Measurements from ENCODE around the gene PHPT1. TPM values are rescaled to one million over a fixed set of nuclear protein-coding genes. Genes with fewer than 3 reads are reported as not detected.

The PHPT1 gene
- total and polyA plus RNA-seq, 2 experiments from 2014 or later, result 101 to 390 TPM

GRCh38 chr9:136846376-136847087 is 2.7 kb upstream of the PHPT1 start:
- H3K27ac ChIP-seq, result no peak overlapping the region
- 38% methylated on average over 79 of the region's 98 CpGs for WGBS (ENCODE audit: low lambda C conversion rate, missing lambda C conversion rate)
- H4K20me1 ChIP-seq (ENCODE audit: insufficient read depth, poor library complexity, severe bottlenecking), result peaks cover 12% of the 10 kb centered on the region
- H3K9me2 ChIP-seq (replicated peaks; ENCODE audit: insufficient read depth), result no peaks in the 10 kb centered on the region
- peak overlapping the region; percentile 86 for H3K4me2 ChIP-seq
- no peaks in the 10 kb centered on the region for H3K9me3 ChIP-seq (ENCODE audit: low read depth)
- H2AFZ ChIP-seq, result no peak overlapping the region
- H3K27me3 ChIP-seq, result no peaks in the 10 kb centered on the region
- peaks cover 27% of the 10 kb centered on the region for H3K4me1 ChIP-seq (ENCODE audit: insufficient read depth)
- H3K36me3 ChIP-seq (replicated peaks; ENCODE audit: insufficient read depth, low read depth), result no peaks in the 10 kb centered on the region
- TF ChIP-seq, protein P1, sequence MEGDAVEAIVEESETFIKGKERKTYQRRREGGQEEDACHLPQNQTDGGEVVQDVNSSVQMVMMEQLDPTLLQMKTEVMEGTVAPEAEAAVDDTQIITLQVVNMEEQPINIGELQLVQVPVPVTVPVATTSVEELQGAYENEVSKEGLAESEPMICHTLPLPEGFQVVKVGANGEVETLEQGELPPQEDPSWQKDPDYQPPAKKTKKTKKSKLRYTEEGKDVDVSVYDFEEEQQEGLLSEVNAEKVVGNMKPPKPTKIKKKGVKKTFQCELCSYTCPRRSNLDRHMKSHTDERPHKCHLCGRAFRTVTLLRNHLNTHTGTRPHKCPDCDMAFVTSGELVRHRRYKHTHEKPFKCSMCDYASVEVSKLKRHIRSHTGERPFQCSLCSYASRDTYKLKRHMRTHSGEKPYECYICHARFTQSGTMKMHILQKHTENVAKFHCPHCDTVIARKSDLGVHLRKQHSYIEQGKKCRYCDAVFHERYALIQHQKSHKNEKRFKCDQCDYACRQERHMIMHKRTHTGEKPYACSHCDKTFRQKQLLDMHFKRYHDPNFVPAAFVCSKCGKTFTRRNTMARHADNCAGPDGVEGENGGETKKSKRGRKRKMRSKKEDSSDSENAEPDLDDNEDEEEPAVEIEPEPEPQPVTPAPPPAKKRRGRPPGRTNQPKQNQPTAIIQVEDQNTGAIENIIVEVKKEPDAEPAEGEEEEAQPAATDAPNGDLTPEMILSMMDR (IDR thresholded peaks at IDR 0.05; ENCODE audit: poor library complexity), result no peak
- TF ChIP-seq EZH2 (IDR thresholded peaks at IDR 0.05; ENCODE audit: borderline replicate concordance) (no peak), EZH2phosphoT487 (IDR thresholded peaks at IDR 0.05; ENCODE audit: low read depth, severe bottlenecking, unreplicated experiment) (no peak)
- no peak overlapping the region for H3K4me3 ChIP-seq
- peaks cover 12% of the 10 kb centered on the region for H3K79me2 ChIP-seq
- DNase-seq (ENCODE audit: low spot score), result no peak

GRCh38 chr9:136847088-136847825 is 2.0 kb upstream of the PHPT1 start:
- peaks cover 20% of the 10 kb centered on the region for H3K4me1 ChIP-seq (ENCODE audit: insufficient read depth)
- peak; percentile 86 for DNase-seq (ENCODE audit: low spot score)
- TF ChIP-seq EZH2phosphoT487 (IDR thresholded peaks at IDR 0.05; ENCODE audit: low read depth, severe bottlenecking, unreplicated experiment) (no peak), EZH2 (IDR thresholded peaks at IDR 0.05; ENCODE audit: borderline replicate concordance) (no peak)
- TF ChIP-seq, protein P1 (IDR thresholded peaks at IDR 0.05; ENCODE audit: poor library complexity), result no peak

DNA sequence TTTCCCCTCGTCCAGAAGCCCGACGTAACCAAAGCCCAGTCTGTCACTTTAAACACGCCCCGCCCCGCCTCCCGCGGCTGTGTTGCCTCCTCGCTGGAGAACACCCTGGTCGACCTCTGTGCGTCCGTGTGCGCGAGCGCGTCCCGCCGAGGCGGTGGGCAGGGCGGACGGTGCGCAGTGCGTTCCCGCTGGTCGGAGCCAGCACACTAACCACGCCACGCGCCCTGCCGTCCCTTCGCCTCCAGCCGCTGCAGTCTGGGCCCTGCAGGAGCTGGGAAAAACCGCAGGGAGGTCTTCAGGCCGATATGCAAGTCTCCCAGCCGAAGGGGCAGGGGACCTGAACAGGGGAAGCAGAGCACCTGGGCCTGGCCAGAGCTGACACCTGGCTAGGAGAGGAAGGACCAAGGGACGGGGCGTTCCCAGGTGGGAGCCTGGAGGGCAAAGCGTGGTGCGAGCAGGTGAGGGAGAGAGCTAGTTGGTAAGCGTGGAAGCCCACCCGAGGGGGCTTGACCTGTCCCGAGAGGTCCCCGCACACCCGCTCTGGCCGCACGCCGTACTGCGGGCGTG is 1.3 kb upstream of the PHPT1 start:
- Histone ChIP-seq H3K36me3 (replicated peaks; ENCODE audit: insufficient read depth, low read depth) (no peaks in the 10 kb centered on the region), H3K27me3 (no peaks in the 10 kb centered on the region), H4K20me1 (ENCODE audit: insufficient read depth, poor library complexity, severe bottlenecking) (peaks cover 12% of the 10 kb centered on the region), H3K79me2 (peaks cover 12% of the 10 kb centered on the region), H3K9me2 (replicated peaks; ENCODE audit: insufficient read depth) (no peaks in the 10 kb centered on the region), H3K27ac (peak overlapping the region; percentile 92), H3K4me2 (peak overlapping the region; percentile 86), H3K9me3 (ENCODE audit: low read depth) (no peaks in the 10 kb centered on the region), H3K4me3 (peak overlapping the region; percentile 86), H2AFZ (peak overlapping the region; percentile 40), H3K4me1 (ENCODE audit: insufficient read depth) (peaks cover 14% of the 10 kb centered on the region)
- 3% methylated on average over 45 of the region's 48 CpGs for WGBS (ENCODE audit: low lambda C conversion rate, missing lambda C conversion rate)
- DNase-seq (ENCODE audit: low spot score), result peak; percentile 93
- TF ChIP-seq EZH2phosphoT487 (IDR thresholded peaks at IDR 0.05; ENCODE audit: low read depth, severe bottlenecking, unreplicated experiment), result no peak
- TF ChIP-seq, protein P1 (IDR thresholded peaks at IDR 0.05; ENCODE audit: poor library complexity), result no peak
- TF ChIP-seq EZH2 (IDR thresholded peaks at IDR 0.05; ENCODE audit: borderline replicate concordance), result no peak

More at GRCh38 chr9:136847088-136847825, 2.0 kb upstream of the PHPT1 start:
- H3K36me3 ChIP-seq (replicated peaks; ENCODE audit: insufficient read depth, low read depth), result no peaks in the 10 kb centered on the region
- no peaks in the 10 kb centered on the region for H3K27me3 ChIP-seq
- peaks cover 12% of the 10 kb centered on the region for H3K79me2 ChIP-seq
- H4K20me1 ChIP-seq (ENCODE audit: insufficient read depth, poor library complexity, severe bottlenecking), result peaks cover 12% of the 10 kb centered on the region
- peak overlapping the region; percentile 40 for H2AFZ ChIP-seq
- H3K9me2 ChIP-seq (replicated peaks; ENCODE audit: insufficient read depth), result no peaks in the 10 kb centered on the region
- H3K4me2 ChIP-seq, result peak overlapping the region; percentile 86
- peak overlapping the region; percentile 92 for H3K27ac ChIP-seq
- no peaks in the 10 kb centered on the region for H3K9me3 ChIP-seq (ENCODE audit: low read depth)
- WGBS (ENCODE audit: low lambda C conversion rate, missing lambda C conversion rate), result 19% methylated on average over 27 of the region's 75 CpGs
- peak overlapping the region; percentile 86 for H3K4me3 ChIP-seq

All from hepatocyte (in vitro differentiated cells).